Activated gamma-delta T cell treated with anti-CD3 and anti-CD28 coated beads, Interleukin-2, amount 50 U/mL, for 16 hours (primary cell): ENCODE measurements around the gene PRRC2C.
A peak's percentile ranks its signal among the peaks of the same experiment; 100 is the strongest.
"Not testable (repeated sequence)": the region's sequence is repeated elsewhere in the genome, so short reads cannot be mapped to it uniquely, and the experiment has no call there.

Experiments
- DNase-seq: peaks from one replicate; pipeline ENCODE4 v3.0.0-alpha.2; 2020; ENCODE audit warnings: low read depth

Gene PRRC2C

DNA sequence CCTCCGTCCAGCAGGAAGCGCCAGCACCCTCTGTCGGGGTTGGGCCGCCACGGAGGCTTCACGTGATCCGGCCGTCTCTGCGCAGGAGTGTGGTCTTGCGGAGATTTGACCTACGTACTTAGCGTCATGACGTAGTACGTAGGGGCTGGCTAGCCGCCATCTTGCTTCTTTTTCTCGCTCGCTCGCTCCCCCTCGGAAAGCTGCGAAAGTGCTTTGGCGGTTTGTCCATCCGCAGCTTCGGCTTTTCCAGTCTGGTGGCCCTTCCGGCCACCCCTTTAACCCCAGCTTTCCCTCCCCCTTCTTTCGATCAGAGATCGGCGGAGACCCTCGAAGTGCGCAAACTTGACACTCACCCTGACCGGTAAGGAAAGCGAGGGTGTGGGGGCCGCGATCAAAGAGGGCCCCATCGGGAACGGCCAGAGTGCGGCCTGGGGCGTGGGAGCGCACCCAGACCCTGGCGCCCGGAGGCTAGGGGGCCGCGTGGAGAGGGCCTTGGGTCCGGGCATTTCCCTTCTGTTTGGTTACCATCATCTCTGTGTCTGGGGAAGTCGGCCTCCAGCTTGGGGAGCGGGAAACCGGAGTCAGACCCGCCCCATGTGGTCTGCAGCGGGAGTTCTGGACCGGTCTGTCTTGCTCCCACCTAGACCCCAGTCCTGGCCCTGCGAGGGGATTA is at the start of gene PRRC2C:
Gene PRRC2C, plus strand, starts transcription at position 156 of the 673 bp plus-strand sequence. CDS start 26,559 bp downstream, outside the sequence.
- DNase-seq = peak; percentile 92

GRCh38 chr1:171438441-171438840 is 46.9 kb upstream of the PRRC2C start:
- DNase-seq = no peak

GRCh38 chr1:171440201-171440600 is 45.1 kb upstream of the PRRC2C start:
- not testable (repeated sequence) for DNase-seq

- not testable (repeated sequence) for DNase-seq
Observed at GRCh38 chr1:171441278-171441895, 43.9 kb upstream of the PRRC2C start.

- DNase-seq = no peak
Observed at GRCh38 chr1:171446386-171446785, 38.9 kb upstream of the PRRC2C start.

- no peak for DNase-seq
Observed at GRCh38 chr1:171455967-171456366, 29.4 kb upstream of the PRRC2C start.

DNA sequence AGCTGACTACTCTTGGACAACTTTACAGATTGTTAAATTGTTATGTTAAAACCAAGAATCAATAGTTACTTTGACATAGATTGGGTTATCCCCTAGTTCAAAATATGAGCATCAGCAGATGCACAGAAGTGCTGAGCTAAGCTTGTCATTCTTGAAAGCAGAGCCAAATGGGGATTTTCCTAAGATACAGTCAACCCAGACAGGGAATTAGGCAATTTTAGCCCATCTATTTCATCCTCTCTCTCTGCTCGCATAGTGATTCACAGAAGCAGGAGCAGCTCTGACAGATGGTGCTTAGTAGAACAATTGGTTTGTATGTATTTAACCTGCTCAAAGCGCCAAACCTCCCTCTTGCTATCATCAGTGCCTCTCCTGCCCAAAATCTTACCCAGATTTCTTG is 27.9 kb upstream of the PRRC2C start:
- DNase-seq = no peak

GRCh38 chr1:171460018-171460620 is 25.2 kb upstream of the PRRC2C start:
- no peak for DNase-seq

DNA sequence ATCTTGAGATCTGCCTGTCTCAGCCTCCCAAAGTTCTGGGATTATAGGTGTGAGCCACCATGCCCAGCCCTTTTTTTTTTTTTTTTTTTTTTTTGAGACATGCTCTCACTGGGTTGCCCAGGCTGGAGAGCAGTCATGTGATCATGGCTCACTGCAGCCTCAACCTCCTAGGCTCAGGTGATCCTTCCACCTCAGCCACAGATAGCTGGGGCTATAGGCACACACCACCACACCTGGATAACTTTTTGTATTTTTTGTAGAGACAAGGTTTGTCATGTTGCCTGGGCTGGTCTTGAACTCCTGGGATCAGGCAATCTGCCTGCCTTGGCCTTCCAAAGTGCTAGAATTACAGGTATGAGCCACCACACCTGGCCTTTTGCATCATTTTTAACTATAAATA is 17.7 kb upstream of the PRRC2C start:
- DNase-seq = no peak

- DNase-seq = no peak
Observed at GRCh38 chr1:171468120-171468750, 17.1 kb upstream of the PRRC2C start.

DNA sequence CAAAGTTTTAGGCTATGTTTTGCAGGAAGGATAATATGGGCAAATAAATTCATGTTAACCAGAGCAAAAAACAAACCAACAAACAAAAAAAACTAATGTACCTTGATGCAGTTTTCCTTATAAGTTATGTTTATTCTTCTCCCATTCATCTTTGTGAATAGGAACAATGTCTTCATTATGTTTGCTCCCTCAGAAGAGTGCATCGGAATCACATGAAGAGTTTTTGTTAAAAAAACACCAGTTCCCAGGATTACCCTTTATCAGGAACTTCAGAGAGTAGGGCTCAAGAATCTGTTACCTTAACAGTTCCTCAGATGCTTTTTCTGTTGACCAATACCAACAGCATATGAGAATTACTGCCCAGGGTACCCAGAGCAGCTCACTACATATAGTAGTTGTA is 14.6 kb upstream of the PRRC2C start:
- no peak for DNase-seq

- no peak for DNase-seq
Observed at GRCh38 chr1:171472183-171472647, 13.1 kb upstream of the PRRC2C start.

GRCh38 chr1:171476829-171477228 is 8.5 kb upstream of the PRRC2C start:
- no peak for DNase-seq

GRCh38 chr1:171477804-171478203 is 7.5 kb upstream of the PRRC2C start:
- no peak for DNase-seq

DNA sequence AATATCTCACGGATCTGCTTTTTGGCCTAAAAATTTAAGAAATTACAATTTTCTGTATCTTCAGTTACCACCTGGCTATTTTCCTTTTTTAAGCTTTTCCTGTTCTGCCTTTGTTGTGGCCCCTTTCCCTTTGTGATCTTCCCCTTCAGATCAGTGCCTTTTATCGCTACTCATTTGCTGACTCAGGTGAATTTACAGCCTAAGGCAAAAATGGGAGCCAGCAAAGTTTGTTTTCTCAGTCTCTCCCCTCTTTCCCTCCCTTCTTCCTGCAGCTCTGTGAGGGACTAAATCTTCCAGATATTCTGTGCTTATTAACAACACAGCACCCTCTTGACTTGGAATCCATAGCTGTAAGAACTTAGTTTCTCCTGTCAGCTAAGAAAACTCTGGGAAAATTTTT is 5.3 kb upstream of the PRRC2C start:
- no peak for DNase-seq

DNA sequence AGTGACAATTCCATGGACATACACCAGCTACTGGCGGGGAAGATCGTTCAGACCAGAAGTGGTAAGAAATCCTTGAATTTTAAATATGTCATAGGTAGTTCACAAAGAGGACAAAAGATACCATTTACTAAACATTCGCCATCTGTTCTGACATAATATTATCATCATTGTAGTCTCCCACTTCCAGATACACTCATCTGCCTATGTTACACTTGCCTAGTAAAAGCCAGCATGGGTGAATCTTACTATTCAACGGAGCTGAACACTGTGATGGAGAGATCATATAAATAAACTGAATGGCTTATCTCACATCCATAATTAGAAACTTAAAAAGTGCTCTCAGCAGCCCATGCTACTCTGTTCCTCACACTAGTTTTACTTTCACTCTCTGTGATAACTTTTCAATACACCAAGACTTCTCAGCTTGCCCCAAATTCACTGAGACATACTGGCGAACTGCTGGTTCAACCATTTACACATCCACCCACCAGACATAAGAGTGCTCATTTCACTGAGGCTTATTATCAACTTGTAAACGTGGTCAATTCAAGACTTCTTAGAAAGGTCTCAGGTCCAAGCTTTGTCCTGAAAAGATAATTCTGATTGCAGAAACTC is 463 bp upstream of the PRRC2C start:
- no peak for DNase-seq

- peak; percentile 72 for DNase-seq
Observed at GRCh38 chr1:171486048-171486519, 754 bp downstream of the PRRC2C start.

DNA sequence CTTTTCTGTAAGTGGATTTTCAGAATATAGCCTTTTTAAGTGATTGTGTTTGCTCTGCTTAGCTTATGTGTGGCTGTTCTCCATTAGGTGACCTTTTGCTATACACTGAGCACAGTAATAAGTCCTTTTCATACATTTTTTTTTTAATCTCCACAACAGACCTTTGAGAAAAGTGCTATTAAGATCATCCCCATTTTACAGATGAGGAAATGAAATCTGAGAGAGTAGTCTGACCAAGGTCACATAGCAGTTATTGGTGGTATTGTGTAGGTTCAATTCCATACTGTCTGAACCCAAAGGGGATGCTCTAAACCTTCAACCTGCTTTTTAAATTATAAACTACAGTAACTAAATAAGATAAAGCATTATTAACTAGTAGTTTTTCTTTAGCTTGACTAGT is 1.7 kb downstream of the PRRC2C start:
- DNase-seq = no peak

GRCh38 chr1:171488190-171488929 is 3.0 kb downstream of the PRRC2C start:
- DNase-seq = no peak

GRCh38 chr1:171494076-171494475 is 8.7 kb downstream of the PRRC2C start:
- no peak for DNase-seq

DNA sequence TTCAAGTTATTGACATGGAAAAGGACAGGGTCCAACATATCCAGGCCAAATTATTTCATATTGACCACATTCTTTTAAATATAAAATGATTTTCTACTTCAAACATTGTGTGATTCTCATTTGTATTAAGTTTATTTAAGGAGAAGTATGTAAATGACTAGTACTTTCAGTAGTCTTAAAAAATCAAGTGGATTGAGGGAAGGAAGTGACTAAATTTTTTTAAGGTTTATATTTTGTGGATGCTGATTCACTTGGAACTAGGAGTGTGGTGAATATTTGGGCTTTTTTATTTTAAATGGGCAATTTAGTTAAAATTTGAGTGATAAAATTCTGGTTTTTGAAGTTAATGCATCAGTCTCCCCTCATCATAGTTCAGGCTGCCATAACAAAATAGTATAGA is 10.1 kb downstream of the PRRC2C start:
- DNase-seq = no peak

- no peak for DNase-seq
Observed at GRCh38 chr1:171500304-171500703, 15.0 kb downstream of the PRRC2C start.
